ENCODE measurements around the gene FGD2. TPM values are rescaled to one million over a fixed set of nuclear protein-coding genes. Genes with fewer than 3 reads are reported as not detected.

Gene FGD2
- total and polyA plus RNA-seq, 2 of the 4 experiments (the other 2 are of a cell fraction): 0.07 TPM; not detected in 1

- CTCF ChIA-PET: interaction anchor here (2.9 kb wide), 1 partner anchor 94 kb away, joined by 10 read pairs; the partner anchor contains the start of gene PIM1
- Histone ChIP-seq H4K91ac (ENCODE audit: insufficient read depth, low read depth, low read length) (peak overlapping the region; percentile 88), H3K4me2 (ENCODE audit: low read depth, low read length) (peak overlapping the region; percentile 41), H2AK5ac (ENCODE audit: low read depth, low read length) (peak overlapping the region; percentile 84), H2BK120ac (ENCODE audit: low read depth, low read length) (peak overlapping the region; percentile 92), H3K18ac (ENCODE audit: low read depth, low read length) (peak overlapping the region; percentile 89), H3K23ac (ENCODE audit: low read depth, low read length) (peak overlapping the region; percentile 76), H3K4me1 (ENCODE audit: control insufficient read depth, insufficient read depth, low read length) (peaks cover 9% of the 10 kb centered on the region), H3K4me3 (ENCODE audit: insufficient read depth, low read depth, low read length) (no peak overlapping the region), H2BK5ac (ENCODE audit: low read depth, low read length, poor library complexity, severe bottlenecking) (peak overlapping the region; percentile 45), H3K79me1 (ENCODE audit: low read depth in 1 of 2, low read length in 2 of 2) (no peaks in the 10 kb centered on the region), H4K8ac (ENCODE audit: low read depth in 2 of 2, low read length in 2 of 2) (peak overlapping the region; percentile 35 to 72; a peak in 3 of 4 replicates), H3K56ac (ENCODE audit: extremely low read depth, insufficient read depth, low read length) (no peak overlapping the region), H2AK9ac (replicated peaks; ENCODE audit: low read depth, low read length, poor library complexity) (peak overlapping the region; percentile 68), H2AFZ (replicated peaks; ENCODE audit: low read length, poor library complexity) (peak overlapping the region; percentile 84), H3K9me3 (ENCODE audit: control insufficient read depth, insufficient read depth, low read length) (no peaks in the 10 kb centered on the region), H4K5ac (ENCODE audit: low read depth, low read length) (peak overlapping the region; percentile 70), H4K20me1 (ENCODE audit: insufficient read depth, low read length) (no peaks in the 10 kb centered on the region), H3K9me1 (ENCODE audit: insufficient read depth, low read length) (peaks cover 7% of the 10 kb centered on the region), H3K27me3 (ENCODE audit: control insufficient read depth, insufficient read depth, low read length) (no peaks in the 10 kb centered on the region), H3K27ac (ENCODE audit: insufficient read depth, low read length) (peak overlapping the region; percentile 82), H2BK20ac (ENCODE audit: low read depth, low read length) (peak overlapping the region; percentile 88), H3K9ac (ENCODE audit: low read depth, low read length) (peak overlapping the region; percentile 30; the same call in 1 of the 2 replicates), H2BK15ac (ENCODE audit: low read depth, low read length) (peak overlapping the region; percentile 81; the same call in 1 of the 3 replicates), H3K36me3 (ENCODE audit: control insufficient read depth, insufficient read depth, low read length) (no peaks in the 10 kb centered on the region), H3K14ac (replicated peaks; ENCODE audit: low read depth, low read length) (peak overlapping the region; percentile 82), H3K4ac (ENCODE audit: low read depth, low read length) (peak overlapping the region; percentile 87)
- in situ Hi-C loops (cut with MboI; ENCODE audit: low sequenced_read_pairs): no loop called here
- no peak for DNase-seq
- TF ChIP-seq NFE2L2 (IDR thresholded peaks at IDR 0.05; ENCODE audit: low read depth, low read length): no peak
- TF ChIP-seq, protein P1, sequence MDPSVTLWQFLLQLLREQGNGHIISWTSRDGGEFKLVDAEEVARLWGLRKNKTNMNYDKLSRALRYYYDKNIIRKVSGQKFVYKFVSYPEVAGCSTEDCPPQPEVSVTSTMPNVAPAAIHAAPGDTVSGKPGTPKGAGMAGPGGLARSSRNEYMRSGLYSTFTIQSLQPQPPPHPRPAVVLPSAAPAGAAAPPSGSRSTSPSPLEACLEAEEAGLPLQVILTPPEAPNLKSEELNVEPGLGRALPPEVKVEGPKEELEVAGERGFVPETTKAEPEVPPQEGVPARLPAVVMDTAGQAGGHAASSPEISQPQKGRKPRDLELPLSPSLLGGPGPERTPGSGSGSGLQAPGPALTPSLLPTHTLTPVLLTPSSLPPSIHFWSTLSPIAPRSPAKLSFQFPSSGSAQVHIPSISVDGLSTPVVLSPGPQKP (IDR thresholded peaks at IDR 0.05; ENCODE audit: borderline replicate concordance, low read depth, low read length): no peak
- TF ChIP-seq POLR2A (IDR thresholded peaks at IDR 0.05; ENCODE audit: low read depth, low read length): no peak
- no peak for TF ChIP-seq RCOR1 (IDR thresholded peaks at IDR 0.05; ENCODE audit: insufficient replicate concordance, low read length)
- no peak for TF ChIP-seq FOS (IDR thresholded peaks at IDR 0.05; ENCODE audit: low read depth, low read length)
- TF ChIP-seq MXI1 (IDR thresholded peaks at IDR 0.05; ENCODE audit: borderline replicate concordance, low read depth, low read length): no peak
- TF ChIP-seq CTCF (conservative IDR thresholded peaks at IDR 0.05; ENCODE audit: low read depth, low read length): no peak
- no peak for TF ChIP-seq CHD1 (IDR thresholded peaks at IDR 0.05; ENCODE audit: low read depth, low read length)
- TF ChIP-seq RAD21 (IDR thresholded peaks at IDR 0.05; ENCODE audit: low read length): no peak
- TF ChIP-seq RFX5 (IDR thresholded peaks at IDR 0.05; ENCODE audit: low read depth, low read length): no peak
- TF ChIP-seq MAZ (IDR thresholded peaks at IDR 0.05; ENCODE audit: borderline replicate concordance, low read depth, low read length): no peak
- TF ChIP-seq, protein P2, sequence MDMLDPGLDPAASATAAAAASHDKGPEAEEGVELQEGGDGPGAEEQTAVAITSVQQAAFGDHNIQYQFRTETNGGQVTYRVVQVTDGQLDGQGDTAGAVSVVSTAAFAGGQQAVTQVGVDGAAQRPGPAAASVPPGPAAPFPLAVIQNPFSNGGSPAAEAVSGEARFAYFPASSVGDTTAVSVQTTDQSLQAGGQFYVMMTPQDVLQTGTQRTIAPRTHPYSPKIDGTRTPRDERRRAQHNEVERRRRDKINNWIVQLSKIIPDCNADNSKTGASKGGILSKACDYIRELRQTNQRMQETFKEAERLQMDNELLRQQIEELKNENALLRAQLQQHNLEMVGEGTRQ (IDR thresholded peaks at IDR 0.05; ENCODE audit: low read depth, low read length): no peak
- no peak for ATAC-seq (ENCODE audit: low read depth)
- 40% methylated on average over 6 of the region's 11 CpGs; no CpG with 5 or more reads in 1 of the 2 experiments for WGBS, 2 experiments (ENCODE audit: extremely low coverage in 2 of 2, insufficient read length in 1 of 2)
- POLR2A ChIA-PET (ENCODE audit: unreplicated experiment): interaction anchor here (0.5 to 0.6 kb wide), 2 partner anchors 92 to 977 kb away, joined by 3 to 4 read pairs; partner anchors contain the start of gene PIM1
- dilution Hi-C loops (cut with HindIII; ENCODE audit: low sequenced_read_pairs, unreplicated experiment): no loop called here
- intact Hi-C loops (cut with micrococcal nuclease): no loop called here
- BruUV-seq (replicated peaks): no TSS peak
These were observed 71.9 kb downstream of the FGD2 start for GRCh38 chr6:37077191-37077904.
